Right lobe of liver (tissue), 6 donors: ENCODE results near the gene BUD13. TPM values are rescaled to one million over a fixed set of nuclear protein-coding genes. Genes with fewer than 3 reads are reported as not detected.
"Not testable (repeated sequence)": the region's sequence is repeated elsewhere in the genome, so short reads cannot be mapped to it uniquely, and the experiment has no call there.

Experiments
- ATAC-seq, 4 donors: fragments of 200-7000 bp; cut with Tn5 transposase; one replicate each; pipeline ENCODE4 v1.9.1; 2020; ENCODE audit warnings: mild to moderate bottlenecking in 4 of 4, moderate library complexity in 4 of 4
- DNase-seq, 3 donors: peaks; one replicate each; pipeline ENCODE4 v3.0.0-alpha.2; 2020
- H3K27ac ChIP-seq, 3 donors: fragments of 200-600 bp; one replicate each; pipeline ENCODE4 v1.8.0; 2022
- H3K27me3 ChIP-seq, 2 donors: fragments of 200-600 bp; one replicate each; pipeline ENCODE4 v1.8.0; 2022
- H3K36me3 ChIP-seq, 4 donors: fragments of 200-600 bp; sonication (generic) in 1 of 4; one replicate each; pipeline versions ENCODE4 v1.5.1 to v1.8.0; 2017 to 2022; ENCODE audit warnings: control low read depth in 1 of 4
- H3K4me1 ChIP-seq, 4 donors: fragments of 200-600 bp; sonication (generic) in 1 of 4; one replicate each; pipeline versions ENCODE4 v1.5.1 to v1.8.0; 2017 to 2022; ENCODE audit warnings: control low read depth in 1 of 4
- H3K4me3 ChIP-seq, 3 donors: fragments of 200-600 bp; one replicate each; pipeline ENCODE4 v1.8.0; 2022
- H3K9me3 ChIP-seq, 4 donors: fragments of 200-600 bp; sonication (generic) in 1 of 4; one replicate each; pipeline versions ENCODE4 v1.5.1 to v1.8.0; 2017 to 2022; ENCODE audit warnings: control low read depth in 1 of 4
- POLR2A ChIP-seq: fragments of 450-650 bp; IDR thresholded peaks from one replicate; pipeline ENCODE4 v1.6.1; 2017; ENCODE audit warnings: antibody characterized with exemption, mild to moderate bottlenecking
- WGBS: methylation state at CpG from one replicate; pipeline ENCODE4 v1.1.6; 2018; ENCODE audit warnings: low coverage, low lambda C conversion rate; ENCODE audit not compliant: insufficient coverage; ENCODE audit errors: missing lambda C conversion rate; 5-methylcytosine and 5-hydroxymethylcytosine counted together
- intact Hi-C, 2 donors: fragments of 100-400 bp; cut with DNase I; formaldehyde crosslinking; loops; one replicate each; pipeline versions ENCODE4 v1.11.2 to v1.14.1; 2022
- total RNA-seq, 6 experiments: library from RNA; depleted of rRNA in 2 of 6; stranded (reverse); fragments of >200 nt in 2 of 6; fragmentation: NEBNext Ultra II Directional in 3 of 6; extraction: Animal tissue kit (Norgen Biotek cat#: 25700) in 3 of 6; gene quantifications; one replicate each; pipeline versions ENCODE4 v1.1.0 to v1.2.4, GENCODE V29; 2016 to 2023
- TF ChIP-seq, protein P1 (sequence below), 4 donors: fragments of 200-600 bp in 3 of 4; fragments of 450-650 bp in 1 of 4; IDR thresholded peaks; one replicate each; pipeline versions ENCODE4 v1.5.1 to v1.8.0; 2016 to 2022; ENCODE audit warnings: antibody characterized with exemption in 4 of 4, mild to moderate bottlenecking in 2 of 4
- donor health status: DM: no; HTN: yes; CAD: no.
- donor health status: DM: no; HTN: no; CAD: no.
- donor health status: DM: no; HTN: no; CAD: no.
- donor health status: DM: no; HTN: yes; CAD: no.
- donor health status: DM: no; HTN: yes; CAD: no.

The BUD13 gene
- total RNA-seq, 6 experiments from 2014 or later = 3.6 to 6.3 (median 5.0) TPM

DNA sequence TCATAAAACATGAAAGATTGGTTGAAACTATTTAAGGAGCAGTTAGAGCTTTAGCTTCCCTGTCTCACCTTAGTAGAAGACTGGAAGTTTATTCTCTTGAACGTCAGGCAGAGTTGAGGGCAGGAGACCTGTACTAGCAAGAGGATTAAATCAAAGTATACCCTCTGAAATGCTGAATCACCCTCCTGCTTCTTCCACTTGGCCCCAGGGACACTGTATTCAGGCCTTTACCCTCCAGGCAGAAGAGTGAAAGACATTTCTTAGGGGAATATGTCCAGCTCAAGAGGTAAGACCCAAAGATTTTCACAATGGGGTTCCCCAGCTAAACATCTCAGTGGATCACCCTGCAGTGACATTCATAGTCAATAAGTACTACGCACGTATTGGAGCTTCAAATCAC is 38.4 kb upstream of the BUD13 start:
- 73% methylated on average over 3 of the region's 3 CpGs for WGBS
- TF ChIP-seq, protein P1, sequence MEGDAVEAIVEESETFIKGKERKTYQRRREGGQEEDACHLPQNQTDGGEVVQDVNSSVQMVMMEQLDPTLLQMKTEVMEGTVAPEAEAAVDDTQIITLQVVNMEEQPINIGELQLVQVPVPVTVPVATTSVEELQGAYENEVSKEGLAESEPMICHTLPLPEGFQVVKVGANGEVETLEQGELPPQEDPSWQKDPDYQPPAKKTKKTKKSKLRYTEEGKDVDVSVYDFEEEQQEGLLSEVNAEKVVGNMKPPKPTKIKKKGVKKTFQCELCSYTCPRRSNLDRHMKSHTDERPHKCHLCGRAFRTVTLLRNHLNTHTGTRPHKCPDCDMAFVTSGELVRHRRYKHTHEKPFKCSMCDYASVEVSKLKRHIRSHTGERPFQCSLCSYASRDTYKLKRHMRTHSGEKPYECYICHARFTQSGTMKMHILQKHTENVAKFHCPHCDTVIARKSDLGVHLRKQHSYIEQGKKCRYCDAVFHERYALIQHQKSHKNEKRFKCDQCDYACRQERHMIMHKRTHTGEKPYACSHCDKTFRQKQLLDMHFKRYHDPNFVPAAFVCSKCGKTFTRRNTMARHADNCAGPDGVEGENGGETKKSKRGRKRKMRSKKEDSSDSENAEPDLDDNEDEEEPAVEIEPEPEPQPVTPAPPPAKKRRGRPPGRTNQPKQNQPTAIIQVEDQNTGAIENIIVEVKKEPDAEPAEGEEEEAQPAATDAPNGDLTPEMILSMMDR (IDR thresholded peaks at IDR 0.05) = no peak
- no peak for DNase-seq

GRCh38 chr11:116808262-116809175 is 35.7 kb upstream of the BUD13 start:
- peaks cover 0 to 59% (median 20%) of the 10 kb centered on the region in 4 donors for H3K4me1 ChIP-seq
- no peaks in the 10 kb centered on the region for H3K36me3 ChIP-seq
- 16% methylated on average over 12 of the region's 14 CpGs for WGBS
- H3K4me3 ChIP-seq = peak overlapping the region in 2 of 3 donors; percentile 26 to 33
- no peaks in the 10 kb centered on the region for H3K9me3 ChIP-seq
- intact Hi-C loops = no loop called here
- no peaks in the 10 kb centered on the region for H3K27me3 ChIP-seq
- no peak for TF ChIP-seq POLR2A
- TF ChIP-seq, protein P1 (IDR thresholded peaks at IDR 0.05) = no peak
- peak overlapping the region in 2 of 3 donors; percentile 81 to 83 for H3K27ac ChIP-seq
- ATAC-seq (peak; percentile 80 to 88 (median 82)), DNase-seq (peak; percentile 83 to 95 (median 91))

More for the DNA sequence above, 38.4 kb upstream of the BUD13 start:
- intact Hi-C loops = no loop called here
- H3K27me3 ChIP-seq = no peaks in the 10 kb centered on the region
- H3K4me1 ChIP-seq = peaks cover 0 to 75% (median 23%) of the 10 kb centered on the region in 4 donors
- no peaks in the 10 kb centered on the region for H3K36me3 ChIP-seq
- H3K27ac ChIP-seq = peak overlapping the region in 2 of 3 donors; percentile 9 to 21
- H3K4me3 ChIP-seq = no peak overlapping the region
- H3K9me3 ChIP-seq = no peaks in the 10 kb centered on the region
- ATAC-seq = no peak

- no peak overlapping the region for H3K4me3 ChIP-seq
- H3K27me3 ChIP-seq = no peaks in the 10 kb centered on the region
- H3K27ac ChIP-seq = peak overlapping the region in 2 of 3 donors; percentile 81 to 83
- peaks cover 0 to 51% (median 17%) of the 10 kb centered on the region in 4 donors for H3K4me1 ChIP-seq
- H3K36me3 ChIP-seq = no peaks in the 10 kb centered on the region
- intact Hi-C loops = no loop called here
- TF ChIP-seq, protein P1 (IDR thresholded peaks at IDR 0.05) = no peak
- TF ChIP-seq POLR2A = no peak
- ATAC-seq (no peak), DNase-seq (no peak)
- H3K9me3 ChIP-seq = no peaks in the 10 kb centered on the region
- WGBS = 55% methylated on average over 4 of the region's 6 CpGs
These were observed 34.9 kb upstream of the BUD13 start for GRCh38 chr11:116807601-116808261.

GRCh38 chr11:116804001-116804400 is 31.2 kb upstream of the BUD13 start:
- H3K9me3 ChIP-seq = no peaks in the 10 kb centered on the region
- no peak overlapping the region for H3K27ac ChIP-seq
- H3K4me3 ChIP-seq = no peak overlapping the region
- no peaks in the 10 kb centered on the region for H3K36me3 ChIP-seq
- ATAC-seq (no peak), DNase-seq (no peak)
- peaks cover 0 to 38% (median 12%) of the 10 kb centered on the region in 4 donors for H3K4me1 ChIP-seq
- no peaks in the 10 kb centered on the region for H3K27me3 ChIP-seq
- WGBS = 73% methylated on average over 3 of the region's 3 CpGs
- intact Hi-C loops = no loop called here
- TF ChIP-seq, protein P1 (IDR thresholded peaks at IDR 0.05) = no peak
- TF ChIP-seq POLR2A = no peak

GRCh38 chr11:116801662-116802061 is 28.9 kb upstream of the BUD13 start:
- not testable (repeated sequence) for DNase-seq, ATAC-seq

More at GRCh38 chr11:116801662-116802061, 28.9 kb upstream of the BUD13 start:
- H3K4me1 ChIP-seq = peaks cover 0 to 35% (median 7%) of the 10 kb centered on the region in 4 donors
- H3K36me3 ChIP-seq, H3K27ac ChIP-seq, H3K9me3 ChIP-seq, H3K4me3 ChIP-seq, intact Hi-C loops, H3K27me3 ChIP-seq: not testable (repeated sequence)
